ENCODE data around the gene MIPEP.

The MIPEP gene

DNA sequence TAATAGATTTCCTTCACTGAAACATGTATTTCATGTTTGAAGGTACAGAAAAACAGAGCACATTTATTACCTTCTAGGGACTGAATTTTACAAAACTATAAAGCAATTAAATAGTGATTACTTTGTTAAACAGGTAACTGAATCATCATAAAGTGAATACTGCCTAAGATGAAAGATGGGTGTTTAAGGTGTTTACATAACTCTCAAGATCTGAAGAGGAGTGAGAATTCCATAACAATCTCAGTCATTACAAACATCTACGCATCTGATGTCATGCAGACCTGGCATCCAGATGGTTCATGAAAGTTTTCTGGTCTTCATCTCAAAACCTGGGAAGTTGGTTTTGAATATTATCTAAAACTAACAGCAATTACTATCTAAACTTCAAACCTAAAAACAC, 80.4 kb downstream of the MIPEP start:
- DNase-seq (ENCODE audit: insufficient read length, low spot score) = no peak
- TF ChIP-seq, protein P1, sequence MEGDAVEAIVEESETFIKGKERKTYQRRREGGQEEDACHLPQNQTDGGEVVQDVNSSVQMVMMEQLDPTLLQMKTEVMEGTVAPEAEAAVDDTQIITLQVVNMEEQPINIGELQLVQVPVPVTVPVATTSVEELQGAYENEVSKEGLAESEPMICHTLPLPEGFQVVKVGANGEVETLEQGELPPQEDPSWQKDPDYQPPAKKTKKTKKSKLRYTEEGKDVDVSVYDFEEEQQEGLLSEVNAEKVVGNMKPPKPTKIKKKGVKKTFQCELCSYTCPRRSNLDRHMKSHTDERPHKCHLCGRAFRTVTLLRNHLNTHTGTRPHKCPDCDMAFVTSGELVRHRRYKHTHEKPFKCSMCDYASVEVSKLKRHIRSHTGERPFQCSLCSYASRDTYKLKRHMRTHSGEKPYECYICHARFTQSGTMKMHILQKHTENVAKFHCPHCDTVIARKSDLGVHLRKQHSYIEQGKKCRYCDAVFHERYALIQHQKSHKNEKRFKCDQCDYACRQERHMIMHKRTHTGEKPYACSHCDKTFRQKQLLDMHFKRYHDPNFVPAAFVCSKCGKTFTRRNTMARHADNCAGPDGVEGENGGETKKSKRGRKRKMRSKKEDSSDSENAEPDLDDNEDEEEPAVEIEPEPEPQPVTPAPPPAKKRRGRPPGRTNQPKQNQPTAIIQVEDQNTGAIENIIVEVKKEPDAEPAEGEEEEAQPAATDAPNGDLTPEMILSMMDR (IDR thresholded peaks at IDR 0.05; ENCODE audit: insufficient read depth, missing control alignments) = no peak
- FAIRE-seq = no peak

DNA sequence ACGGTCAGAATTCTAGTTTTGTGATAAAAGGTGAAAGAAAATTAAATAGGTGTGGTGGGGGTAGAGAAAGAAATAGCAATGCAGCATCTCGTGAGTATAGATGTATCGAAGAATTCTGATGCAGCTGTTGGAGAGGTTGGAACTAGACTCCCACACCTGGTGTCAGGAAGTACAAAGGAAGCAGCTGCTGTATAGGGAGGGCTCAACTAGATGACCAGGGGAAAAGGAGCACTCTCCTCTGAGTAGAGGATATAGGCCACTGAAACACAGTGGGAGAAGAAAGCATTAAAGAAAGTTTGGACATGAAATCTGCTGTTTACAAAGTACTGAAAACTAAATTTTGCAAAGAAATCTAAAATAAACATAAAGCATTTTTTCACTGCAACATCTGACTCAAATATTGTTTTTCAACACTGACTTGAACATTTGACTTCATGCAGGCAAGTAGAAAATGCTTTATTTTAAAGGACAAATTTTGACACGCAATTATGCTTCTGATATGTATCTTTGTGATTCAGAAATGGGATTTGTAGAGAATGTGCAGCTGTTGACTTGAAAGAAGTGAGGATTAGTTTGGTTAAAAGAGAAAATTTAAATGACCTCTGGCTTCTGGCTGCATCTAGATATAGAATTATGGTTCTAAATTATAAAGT, 82.2 kb downstream of the MIPEP start:
- TF ChIP-seq, protein P1 (IDR thresholded peaks at IDR 0.05; ENCODE audit: insufficient read depth, missing control alignments) = no peak
- no peak for FAIRE-seq
- no peak for DNase-seq (ENCODE audit: insufficient read length, low spot score)

DNA sequence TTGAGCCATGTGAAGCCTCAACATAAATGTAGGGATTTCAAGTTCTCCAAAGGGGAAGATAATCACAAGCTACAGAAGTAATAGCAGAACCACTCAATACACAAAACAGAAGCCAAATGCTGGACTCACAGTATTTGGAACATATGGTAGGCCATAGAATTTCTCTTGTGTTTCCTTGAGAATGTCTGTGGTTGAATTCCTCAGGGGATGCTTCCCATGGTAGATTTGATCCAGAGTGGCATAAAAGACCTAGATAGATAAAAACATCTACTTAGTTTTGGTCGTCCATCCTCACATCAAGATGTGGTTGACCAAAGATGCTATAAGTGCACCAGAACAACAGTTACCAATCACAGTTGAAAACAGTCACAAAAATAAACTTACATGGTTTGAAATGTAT, 83.4 kb downstream of the MIPEP start:
- no peak for FAIRE-seq
- TF ChIP-seq, protein P1 (IDR thresholded peaks at IDR 0.05; ENCODE audit: insufficient read depth, missing control alignments) = no peak

DNA sequence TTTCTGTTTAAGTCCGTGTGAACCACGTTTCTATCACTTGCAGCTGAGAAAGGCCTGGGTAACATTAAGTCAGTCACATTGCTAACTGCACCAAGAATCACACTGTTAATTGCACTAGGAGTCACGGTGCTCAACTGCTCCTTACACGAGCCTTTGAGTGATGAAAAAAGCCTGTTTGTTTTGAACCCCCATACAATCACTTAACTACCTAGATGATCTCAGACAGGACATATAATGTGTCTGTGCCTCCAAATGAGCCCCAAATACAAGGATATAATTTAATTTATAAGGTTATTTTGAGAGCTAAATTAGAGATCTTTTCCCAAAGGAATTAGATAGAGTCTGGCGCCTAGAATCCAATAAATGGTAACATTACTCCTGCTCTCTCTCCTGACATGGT, 84.1 kb downstream of the MIPEP start:
- TF ChIP-seq, protein P1 (IDR thresholded peaks at IDR 0.05; ENCODE audit: insufficient read depth, missing control alignments) = no peak
- FAIRE-seq = no peak
- DNase-seq (ENCODE audit: insufficient read length, low spot score) = no peak

More for the DNA sequence above, 83.4 kb downstream of the MIPEP start:
- no peak for DNase-seq (ENCODE audit: insufficient read length, low spot score)

DNA sequence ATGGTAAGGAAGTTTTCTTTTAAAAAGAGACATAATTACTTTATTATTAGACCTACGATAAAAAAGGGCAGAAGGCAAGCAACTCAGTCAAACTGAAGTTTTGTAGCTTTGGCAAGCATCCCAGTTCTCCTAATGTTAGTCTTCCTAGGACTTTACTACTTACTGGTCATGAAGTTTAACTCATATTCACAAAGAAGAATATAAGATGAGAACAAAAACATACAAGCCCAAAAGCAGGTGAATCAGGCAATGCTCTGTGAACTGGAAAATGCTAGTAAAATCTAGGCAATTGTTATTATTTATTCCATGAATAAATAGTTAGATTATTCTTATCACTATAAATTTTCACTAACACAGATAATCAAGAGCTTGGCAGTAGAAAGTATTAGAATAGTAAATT, 85.0 kb downstream of the MIPEP start:
- FAIRE-seq (no peak), DNase-seq (ENCODE audit: insufficient read length, low spot score) (no peak)
- TF ChIP-seq, protein P1 (IDR thresholded peaks at IDR 0.05; ENCODE audit: insufficient read depth, missing control alignments) = no peak

DNA sequence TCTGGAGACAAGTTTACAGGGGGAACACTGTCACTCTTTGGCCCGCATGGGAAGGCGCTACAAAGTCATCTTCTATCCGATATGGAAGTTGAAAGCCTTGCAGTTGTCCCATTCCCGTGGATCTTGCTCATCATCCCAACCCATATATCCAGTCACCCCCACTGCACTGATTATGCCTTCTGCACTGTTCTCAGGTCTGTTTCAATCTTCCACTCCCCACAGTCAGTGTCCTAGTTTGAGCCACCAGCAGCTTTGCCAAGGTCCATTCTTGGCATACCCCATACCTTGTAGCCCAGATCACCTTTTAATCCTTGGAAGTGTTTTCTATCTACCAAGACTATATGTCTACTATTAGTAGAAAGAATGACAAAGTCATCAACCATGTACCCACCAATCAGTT, 88.1 kb downstream of the MIPEP start:
- FAIRE-seq = no peak
- no peak for DNase-seq (ENCODE audit: insufficient read length, low spot score)
- TF ChIP-seq, protein P1 (IDR thresholded peaks at IDR 0.05; ENCODE audit: insufficient read depth, missing control alignments) = no peak

DNA sequence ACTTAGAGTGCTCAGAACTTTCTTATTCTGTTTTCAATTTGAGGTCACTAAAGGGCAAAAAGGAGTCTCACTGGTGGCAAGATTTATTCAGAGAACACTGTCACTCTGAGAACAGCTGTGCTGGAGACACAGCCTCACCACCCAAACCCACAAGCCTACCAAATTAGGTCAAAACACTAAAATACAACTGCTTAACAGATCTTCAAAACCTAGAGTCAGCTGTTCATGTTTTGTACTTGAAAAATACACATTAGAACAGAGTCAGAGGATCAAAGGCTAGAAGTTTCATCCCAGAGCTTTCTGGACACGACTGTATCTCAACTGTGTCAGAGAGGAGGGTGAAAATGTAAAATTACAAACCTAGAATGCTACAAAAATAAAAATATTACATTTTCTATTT, 89.3 kb downstream of the MIPEP start:
- DNase-seq (ENCODE audit: insufficient read length, low spot score) (no peak), FAIRE-seq (no peak)
- TF ChIP-seq, protein P1 (IDR thresholded peaks at IDR 0.05; ENCODE audit: insufficient read depth, missing control alignments) = no peak
